H1 (cell line): Measurements from ENCODE around the gene FGF14. TPM values are rescaled to one million over a fixed set of nuclear protein-coding genes. Genes with fewer than 3 reads are reported as not detected.

Experiments used
- CTCF ChIA-PET: fragments of 300-600 bp; sonication (Branson Sonifier 250); formaldehyde crosslinking; loops from one replicate; lab custom pipeline; 2021; ENCODE audit not compliant: partially characterized antibody; lab: Charles Lee
- POLR2A ChIA-PET: fragments of 300-600 bp; sonication (Branson Sonifier 250); formaldehyde crosslinking; loops from one replicate; lab custom pipeline; 2021; ENCODE audit warnings: inconsistent platforms; ENCODE audit not compliant: partially characterized antibody; lab: Charles Lee
- DNase-seq, 2 experiments: peaks; one replicate each; pipeline versions ENCODE4 v3.0.0 to v3.0.0-alpha.2; 2010 to 2022; ENCODE audit warnings: low spot score in 2 of 2, low read depth in 1 of 2, mixed read lengths in 1 of 2
- FAIRE-seq: peaks from 2 replicates; lab custom pipeline; 2011; peaks lifted over from hg19 to GRCh38; lab: Jason Lieb, UNC
- H2AFZ ChIP-seq: 2 replicates; pipeline ENCODE4 v1.8.1; 2012; ENCODE audit warnings: low read length, inconsistent platforms
- H2AK5ac ChIP-seq: 2 replicates; pipeline ENCODE4 v1.6.1; 2013; ENCODE audit warnings: low read depth, low read length
- H2BK120ac ChIP-seq: replicated peaks from 2 replicates; pipeline ENCODE3; 2013; ENCODE audit warnings: low read depth, low read length, inconsistent platforms
- H2BK12ac ChIP-seq: 2 replicates; pipeline ENCODE4 v1.6.1; 2013; ENCODE audit warnings: low read depth, low read length
- H2BK15ac ChIP-seq: 2 replicates; pipeline ENCODE4 v1.6.1; 2013; ENCODE audit warnings: low read length
- H2BK20ac ChIP-seq: 2 replicates; pipeline ENCODE4 v1.6.1; 2013; ENCODE audit warnings: low read length
- H2BK5ac ChIP-seq: 2 replicates; pipeline ENCODE4 v1.6.1; 2013; ENCODE audit warnings: low read depth, low read length
- H3K14ac ChIP-seq: 2 replicates; pipeline ENCODE4 v1.6.1; 2013; ENCODE audit warnings: inconsistent platforms; ENCODE audit not compliant: insufficient read length
- H3K18ac ChIP-seq: 2 replicates; pipeline ENCODE4 v1.6.1; 2013; ENCODE audit warnings: low read length; ENCODE audit errors: extremely low read depth
- H3K23ac ChIP-seq: 2 replicates; pipeline ENCODE4 v1.6.1; 2013; ENCODE audit warnings: inconsistent platforms; ENCODE audit not compliant: insufficient read length
- H3K23me2 ChIP-seq: 2 replicates; pipeline ENCODE4 v1.6.1; 2013; ENCODE audit warnings: low read depth, low read length
- H3K27ac ChIP-seq: 2 replicates; pipeline ENCODE4 v1.6.1; 2011; ENCODE audit warnings: low read depth, low read length, inconsistent platforms
- H3K27me3 ChIP-seq, 4 experiments: replicated peaks in 1 of 4; 1 replicate in 1 of 4; 2 replicates in 3 of 4; pipeline versions ENCODE4 v1.6.1 to v1.8.1; 2011 to 2013; ENCODE audit warnings: low read length in 3 of 4, mild to moderate bottlenecking in 3 of 4, inconsistent platforms in 2 of 4, mixed read lengths in 2 of 4, moderate library complexity in 1 of 4; ENCODE audit not compliant: control insufficient read depth in 3 of 4, insufficient read depth in 3 of 4; ENCODE audit errors: extremely low read depth in 1 of 4
- H3K36me3 ChIP-seq, 4 experiments: 2 replicates each; pipeline versions ENCODE4 v1.6.1 to v1.8.1; 2011 to 2013; ENCODE audit warnings: mild to moderate bottlenecking in 4 of 4, low read length in 3 of 4, moderate library complexity in 2 of 4, control low read depth in 1 of 4, inconsistent platforms in 1 of 4; ENCODE audit not compliant: insufficient read depth in 4 of 4, control insufficient read depth in 2 of 4
- H3K4ac ChIP-seq: replicated peaks from 2 replicates; pipeline ENCODE3; 2013; ENCODE audit warnings: low read length, low read depth, mixed read lengths, inconsistent platforms; ENCODE audit not compliant: insufficient read length
- H3K4me1 ChIP-seq, 4 experiments: replicated peaks in 1 of 4; 1 replicate in 1 of 4; 2 replicates in 3 of 4; pipeline versions ENCODE4 v1.6.1 to v1.8.1; 2011 to 2013; ENCODE audit warnings: low read length in 3 of 4, inconsistent platforms in 2 of 4, mixed read lengths in 1 of 4; ENCODE audit not compliant: insufficient read depth in 4 of 4, control insufficient read depth in 3 of 4
- H3K4me2 ChIP-seq, 2 experiments: 2 replicates each; pipeline versions ENCODE4 v1.6.1 to v1.8.1; 2011 to 2013; ENCODE audit warnings: low read depth in 2 of 2, low read length in 2 of 2, control low read depth in 1 of 2, inconsistent platforms in 1 of 2, mild to moderate bottlenecking in 1 of 2; ENCODE audit not compliant: insufficient read depth in 1 of 2
- H3K4me3 ChIP-seq, 4 experiments: fragments of 200-600, 300-600 bp in 1 of 4; sonication (generic), shearing (Covaris generic), sonication (Bioruptor Twin) in 1 of 4; 2 replicates each; pipeline versions ENCODE4 v1.5.1 to v1.8.1; 2011 to 2016; ENCODE audit warnings: low read length in 4 of 4, low read depth in 3 of 4, control low read depth in 2 of 4, inconsistent platforms in 2 of 4, mild to moderate bottlenecking in 2 of 4, mixed read lengths in 1 of 4, moderate library complexity in 1 of 4; ENCODE audit not compliant: insufficient read depth in 2 of 4; ENCODE audit errors: extremely low read depth in 1 of 4
- H3K56ac ChIP-seq: replicated peaks from 2 replicates; pipeline ENCODE3; 2013; ENCODE audit warnings: low read depth, mild to moderate bottlenecking, mixed read lengths, low read length, inconsistent platforms; ENCODE audit not compliant: insufficient read length
- H3K79me1 ChIP-seq: 2 replicates; pipeline ENCODE4 v1.6.1; 2013; ENCODE audit warnings: low read depth, low read length, control low read depth
- H3K79me2 ChIP-seq, 2 experiments: 2 replicates each; pipeline versions ENCODE4 v1.6.1 to v1.8.1; 2012 to 2013; ENCODE audit warnings: low read length in 2 of 2, mild to moderate bottlenecking in 2 of 2, inconsistent platforms in 1 of 2; ENCODE audit not compliant: insufficient read depth in 2 of 2, control insufficient read depth in 1 of 2
- H3K9ac ChIP-seq, 4 experiments: replicated peaks in 1 of 4; 1 replicate in 1 of 4; 2 replicates in 3 of 4; pipeline versions ENCODE4 v1.6.1 to v1.8.1; 2011 to 2013; ENCODE audit warnings: low read depth in 3 of 4, low read length in 3 of 4, control low read depth in 2 of 4, mild to moderate bottlenecking in 2 of 4, moderate library complexity in 2 of 4, inconsistent platforms in 1 of 4; ENCODE audit errors: extremely low read depth in 1 of 4
- H3K9me3 ChIP-seq, 2 experiments: 2 replicates each; pipeline versions ENCODE4 v1.6.1 to v1.8.1; 2012 to 2013; ENCODE audit warnings: mild to moderate bottlenecking in 2 of 2, moderate library complexity in 2 of 2, control low read depth in 1 of 2, inconsistent platforms in 1 of 2, low read depth in 1 of 2, low read length in 1 of 2, mixed read lengths in 1 of 2; ENCODE audit not compliant: insufficient read depth in 2 of 2
- H4K20me1 ChIP-seq, 2 experiments: replicated peaks in 1 of 2; 2 replicates each; pipeline versions ENCODE3 to v1.8.1; 2011 to 2013; ENCODE audit warnings: inconsistent platforms in 2 of 2, low read length in 2 of 2, mild to moderate bottlenecking in 1 of 2; ENCODE audit not compliant: insufficient read depth in 2 of 2, control insufficient read depth in 1 of 2
- H4K5ac ChIP-seq: 2 replicates; pipeline ENCODE4 v1.6.1; 2013; ENCODE audit warnings: low read length, low read depth, mixed read lengths, inconsistent platforms; ENCODE audit not compliant: insufficient read length
- H4K8ac ChIP-seq: 2 replicates; pipeline ENCODE4 v1.8.0; 2013; ENCODE audit warnings: mild to moderate bottlenecking, moderate library complexity, low read length, inconsistent platforms; ENCODE audit not compliant: insufficient read depth; ENCODE audit errors: extremely low read depth
- H4K91ac ChIP-seq: replicated peaks from 2 replicates; pipeline ENCODE3; 2013; ENCODE audit warnings: low read length, mixed read lengths, inconsistent platforms; ENCODE audit not compliant: insufficient read length
- CHD1 ChIP-seq: IDR thresholded peaks from 2 replicates; pipeline ENCODE4 v1.6.1; 2012; ENCODE audit warnings: low read depth, low read length, improper control_type of control experiment
- CTBP2 ChIP-seq: IDR thresholded peaks from 2 replicates; pipeline ENCODE4 v1.7.0; 2011; ENCODE audit warnings: borderline replicate concordance, mild to moderate bottlenecking, moderate library complexity, mixed read lengths, low read length; ENCODE audit not compliant: insufficient read depth, insufficient read length
- EP300 ChIP-seq, 2 experiments: IDR thresholded peaks; 1 replicate in 1 of 2; 2 replicates in 1 of 2; pipeline ENCODE4 v1.6.1; 2011 to 2012; ENCODE audit warnings: low read depth in 2 of 2, low read length in 2 of 2, mild to moderate bottlenecking in 2 of 2, borderline replicate concordance in 1 of 2, inconsistent platforms in 1 of 2, moderate library complexity in 1 of 2
- HDAC2 ChIP-seq, 2 experiments: fragments of 300-600 bp in 1 of 2; sonication (generic) in 1 of 2; IDR thresholded peaks; 2 replicates each; pipeline ENCODE4 v1.6.1; 2011 to 2012; ENCODE audit warnings: low read depth in 2 of 2, low read length in 2 of 2, mild to moderate bottlenecking in 2 of 2, moderate library complexity in 2 of 2, borderline replicate concordance in 1 of 2, inconsistent platforms in 1 of 2
- KDM5A ChIP-seq: fragments of 200-600 bp; IDR thresholded peaks from 2 replicates; pipeline ENCODE4 v1.7.1; 2012; ENCODE audit warnings: mild to moderate bottlenecking, low read length, inconsistent platforms, mixed read lengths
- MAFK ChIP-seq: IDR thresholded peaks from 2 replicates; pipeline ENCODE4 v1.6.1; 2012; ENCODE audit warnings: low read depth, mild to moderate bottlenecking, improper control_type of control experiment, low read length
- NANOG ChIP-seq: IDR thresholded peaks from 2 replicates; pipeline ENCODE4 v1.6.1; 2011; ENCODE audit warnings: low read length, low read depth, mild to moderate bottlenecking, inconsistent platforms; ENCODE audit not compliant: insufficient read depth, poor library complexity, severe bottlenecking
- POLR2A ChIP-seq, 2 experiments: IDR thresholded peaks; 1 replicate in 1 of 2; 2 replicates in 1 of 2; pipeline ENCODE4 v1.6.1; 2011; ENCODE audit warnings: low read depth in 2 of 2, low read length in 2 of 2, mild to moderate bottlenecking in 2 of 2; ENCODE audit errors: control extremely low read depth in 1 of 2
- POLR2AphosphoS5 ChIP-seq: IDR thresholded peaks from 2 replicates; pipeline ENCODE4 v1.6.1; 2011; ENCODE audit warnings: low read depth, low read length
- RFX5 ChIP-seq: IDR thresholded peaks from 2 replicates; pipeline ENCODE4 v1.6.1; 2011; ENCODE audit warnings: low read depth, low read length, improper control_type of control experiment, borderline replicate concordance
- RNF2 ChIP-seq: fragments of 200-900, 300-1000 bp; sonication (generic); IDR thresholded peaks from 2 replicates; pipeline ENCODE4 v1.7.1; 2016; ENCODE audit warnings: borderline replicate concordance, low read depth, mild to moderate bottlenecking, antibody characterized with exemption, low read length; ENCODE audit not compliant: poor library complexity, severe bottlenecking; ENCODE audit errors: missing control alignments
- SUZ12 ChIP-seq: fragments of 200-600 bp; sonication (generic); IDR thresholded peaks from 2 replicates; pipeline ENCODE4 v1.6.1; 2012; ENCODE audit warnings: mild to moderate bottlenecking, inconsistent platforms, low read length, moderate library complexity, mixed read lengths
- TAF7 ChIP-seq: optimal IDR thresholded peaks from 2 replicates; pipeline ENCODE3; 2011; ENCODE audit warnings: low read depth, mild to moderate bottlenecking, inconsistent platforms, low read length, moderate library complexity, borderline replicate concordance
- YY1 ChIP-seq: IDR thresholded peaks from 2 replicates; pipeline ENCODE4 v1.6.1; 2011; ENCODE audit warnings: low read depth, mild to moderate bottlenecking, low read length
- WGBS, 2 experiments: shearing (Covaris generic) in 1 of 2; methylation state at CpG; one replicate each; pipeline versions ENCODE4 v1.1.6 to v1.1.7; 2013 to 2015; ENCODE audit warnings: low lambda C conversion rate in 2 of 2, mixed read lengths in 2 of 2, inconsistent platforms in 1 of 2, low coverage in 1 of 2, missing lambda C conversion rate in 1 of 2; ENCODE audit not compliant: insufficient replicate concordance in 2 of 2, insufficient coverage in 1 of 2, insufficient read length in 1 of 2; ENCODE audit errors: extremely low coverage in 1 of 2, missing lambda C conversion rate in 1 of 2; 5-methylcytosine and 5-hydroxymethylcytosine counted together
- polyA plus RNA-seq, 7 experiments: library from polyadenylated mRNA; depleted of rRNA in 3 of 7; stranded (reverse) in 5 of 7; unstranded in 2 of 7; fragments of >200 nt in 5 of 7; fragments of 200-250 nt in 2 of 7; gene quantifications; 1 replicate in 5 of 7; 2 replicates in 1 of 7; 4 replicates in 1 of 7; pipeline versions ENCODE4 v1.2.1 to v1.2.3, GENCODE V29; 2011 to 2013; ENCODE audit warnings: missing spikeins in 2 of 7, mixed read lengths in 2 of 7
- total RNA-seq: library from RNA; stranded (reverse); fragmentation: NEBNext Ultra II Directional; extraction: Animal tissue kit (Norgen Biotek cat#: 25700); gene quantifications from 2 replicates; pipeline ENCODE4 v1.2.1, GENCODE V29; 2021

Gene FGF14
- total and polyA plus RNA-seq, 2 of the 8 experiments (the other 6 are each of a cell fraction or from before 2014, with no cell fraction given), result 0.05 to 0.58 TPM

DNA sequence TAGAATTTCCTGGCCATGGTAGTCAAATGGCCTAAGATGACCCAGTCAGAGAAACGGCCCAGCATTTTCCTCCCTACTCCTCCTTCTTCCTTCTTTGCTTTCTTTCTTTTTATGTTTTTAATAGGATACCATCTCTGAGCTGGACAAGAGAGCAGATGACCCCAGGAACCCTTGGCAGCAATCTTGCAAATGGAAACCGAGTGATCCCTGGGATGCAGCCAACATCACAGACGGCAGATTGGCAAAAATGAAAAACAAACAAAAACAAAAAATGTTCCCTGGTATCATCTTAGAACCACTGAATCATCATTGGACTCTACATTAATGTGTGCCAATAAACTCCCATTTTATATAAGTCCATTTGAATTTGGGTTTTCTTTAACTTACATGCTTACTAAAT is 424.4 kb downstream of the FGF14 start:
- Histone ChIP-seq H3K4ac (no peak overlapping the region), H2BK15ac (no peak overlapping the region), H4K5ac (no peak overlapping the region), H4K20me1 (no peaks in the 10 kb centered on the region), H3K9me3 (no peaks in the 10 kb centered on the region), H3K23ac (no peak overlapping the region), H3K79me1 (no peaks in the 10 kb centered on the region), H3K56ac (no peak overlapping the region), H3K23me2 (no peaks in the 10 kb centered on the region), H3K9ac (no peak overlapping the region), H3K27me3 (no peaks in the 10 kb centered on the region; a peak in 1 of 7 replicates), H3K36me3 (no peaks in the 10 kb centered on the region), H3K4me1 (no peaks in the 10 kb centered on the region), H4K8ac (no peak overlapping the region), H2BK12ac (no peak overlapping the region), H3K14ac (no peak overlapping the region), H2BK5ac (no peak overlapping the region), H2BK120ac (no peak overlapping the region), H2AFZ (no peak overlapping the region), H4K91ac (no peak overlapping the region), H3K18ac (no peak overlapping the region), H3K4me2 (no peak overlapping the region), H3K27ac (no peak overlapping the region), H3K4me3 (no peak overlapping the region), H2BK20ac (no peak overlapping the region), H3K79me2 (no peaks in the 10 kb centered on the region), H2AK5ac (no peak overlapping the region)
- POLR2A ChIA-PET, result no interaction called here
- TF ChIP-seq HDAC2 (IDR thresholded peaks at IDR 0.05; ENCODE audit: borderline replicate concordance in 1 of 2, low read depth in 2 of 2, low read length in 2 of 2) (no peak), TAF7 (no peak), RNF2 (no peak), KDM5A (no peak), RFX5 (no peak), YY1 (no peak), SUZ12 (no peak), CTBP2 (no peak), EP300 (IDR thresholded peaks at IDR 0.05; ENCODE audit: borderline replicate concordance in 1 of 2, low read depth in 2 of 2, low read length in 2 of 2) (no peak), CHD1 (no peak), POLR2A (IDR thresholded peaks at IDR 0.05; ENCODE audit: control extremely low read depth in 1 of 2, low read depth in 2 of 2, low read length in 2 of 2) (no peak), MAFK (no peak), NANOG (no peak), POLR2AphosphoS5 (no peak)
- FAIRE-seq (no peak), DNase-seq (no peak)
- 92% methylated on average over 3 of the region's 3 CpGs; no CpG with 5 or more reads in 1 of the 2 experiments for WGBS, 2 experiments
- CTCF ChIA-PET, result interaction anchor here (0.6 to 1.5 kb wide), 3 partner anchors 37 to 677 kb away, joined by 3 to 4 read pairs (median 3); no protein-coding TSS in a partner anchor
